HG02943 (cell line): ENCODE measurements around the gene DCBLD1.

Experiments
- ATAC-seq: cut with Tn5 transposase; IDR thresholded peaks from one replicate; pipeline ENCODE4 v1.9.1; 2021; ENCODE audit warnings: mild to moderate bottlenecking, low read depth, moderate library complexity; ENCODE audit not compliant: unreplicated experiment

DCBLD1 gene

GRCh38 chr6:117550618-117551242 lies 68.3 kb downstream of the DCBLD1 start:
- no peak for ATAC-seq

- no peak for ATAC-seq
Measured at GRCh38 chr6:117552618-117553017, 70.1 kb downstream of the DCBLD1 start.

DNA sequence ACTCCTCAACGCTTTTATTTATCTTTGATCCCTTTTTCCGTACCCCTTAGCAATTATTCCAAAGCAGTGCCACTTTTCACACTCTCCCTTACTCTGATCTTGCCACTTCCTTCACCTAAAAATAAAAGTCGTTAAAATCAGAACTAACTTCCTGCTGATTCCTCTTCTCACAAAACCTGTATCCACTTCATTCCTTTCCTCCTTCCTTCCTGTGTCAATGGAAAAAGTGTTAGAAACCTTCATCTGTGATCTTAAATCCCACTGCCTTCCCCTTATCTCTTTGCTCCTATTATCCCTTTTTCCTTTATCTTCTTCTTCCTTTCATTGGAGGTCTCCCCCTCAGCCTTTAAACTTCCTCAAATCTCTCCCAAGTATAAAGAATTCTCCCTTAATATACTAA lies 70.7 kb downstream of the DCBLD1 start:
- ATAC-seq = no peak

DNA sequence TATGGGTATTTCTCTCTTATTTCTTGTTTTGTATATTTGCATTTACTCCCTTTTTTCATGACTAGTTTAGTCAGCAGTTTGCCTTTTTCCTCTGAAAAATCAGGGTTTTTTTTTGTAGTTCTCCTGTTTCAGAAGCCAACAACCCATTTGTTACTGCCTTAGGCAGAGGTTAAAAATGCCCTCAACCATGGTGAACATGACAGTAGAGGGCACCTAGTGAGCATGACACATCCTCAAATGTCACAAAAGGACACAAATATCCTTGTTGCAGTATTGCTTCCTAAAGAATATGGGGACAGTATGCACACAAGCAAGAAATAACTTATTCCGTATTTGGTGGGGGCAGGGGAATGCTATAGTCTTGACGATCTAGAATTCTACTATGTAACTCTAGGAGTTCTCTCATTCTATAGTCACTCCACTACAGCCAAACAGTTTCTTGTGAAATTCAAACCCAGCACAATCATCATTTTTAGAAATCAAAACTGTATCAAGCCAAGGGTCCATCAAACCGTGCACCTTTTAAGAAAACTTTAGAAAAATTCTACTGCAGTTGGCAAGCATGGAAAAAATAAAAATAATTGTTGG lies 72.9 kb downstream of the DCBLD1 start:
- no peak for ATAC-seq

GRCh38 chr6:117555882-117556498 lies 73.5 kb downstream of the DCBLD1 start:
- no peak for ATAC-seq

DNA sequence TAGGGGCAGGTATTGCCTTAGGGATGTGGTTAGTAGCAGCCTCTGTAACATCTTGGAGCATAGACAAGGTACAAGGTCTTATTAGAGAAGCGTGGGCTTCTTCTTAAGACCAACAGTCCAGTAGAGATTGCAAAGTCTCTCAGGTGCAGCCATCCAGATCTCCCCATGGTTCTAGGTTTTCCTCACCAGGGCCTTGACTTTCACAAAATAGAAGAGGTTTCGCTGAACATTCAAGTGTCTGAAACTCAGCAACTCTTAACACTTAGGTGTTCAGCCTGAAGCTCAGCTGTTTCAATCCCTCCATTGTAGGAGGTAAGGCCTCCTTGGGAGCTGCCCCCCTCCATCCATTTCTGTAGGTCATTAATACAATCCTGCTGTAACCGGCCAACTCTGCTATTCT lies 75.5 kb downstream of the DCBLD1 start:
- no peak for ATAC-seq

GRCh38 chr6:117558818-117559217 lies 76.3 kb downstream of the DCBLD1 start:
- ATAC-seq = no peak

DNA sequence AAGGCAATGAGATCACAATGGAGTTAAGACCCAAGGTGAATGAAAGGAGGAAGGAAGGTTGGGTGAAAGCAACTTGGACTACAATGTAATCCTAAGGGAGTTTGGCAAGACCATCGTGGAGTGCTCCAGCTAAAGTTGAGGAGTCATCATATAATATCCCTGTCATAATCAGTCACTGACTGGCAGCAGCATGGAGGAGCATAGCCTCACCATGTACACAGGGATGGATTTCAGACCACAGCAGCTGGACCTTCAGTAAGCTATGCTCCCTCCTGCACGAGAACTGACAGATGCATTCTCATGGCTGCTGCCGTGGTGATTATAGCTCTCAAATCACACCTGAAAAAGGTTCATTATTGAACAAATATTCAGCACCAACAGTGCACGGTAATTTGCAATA lies 76.8 kb downstream of the DCBLD1 start:
- ATAC-seq = no peak

- no peak for ATAC-seq
Measured at GRCh38 chr6:117561128-117561527, 78.7 kb downstream of the DCBLD1 start.

DNA sequence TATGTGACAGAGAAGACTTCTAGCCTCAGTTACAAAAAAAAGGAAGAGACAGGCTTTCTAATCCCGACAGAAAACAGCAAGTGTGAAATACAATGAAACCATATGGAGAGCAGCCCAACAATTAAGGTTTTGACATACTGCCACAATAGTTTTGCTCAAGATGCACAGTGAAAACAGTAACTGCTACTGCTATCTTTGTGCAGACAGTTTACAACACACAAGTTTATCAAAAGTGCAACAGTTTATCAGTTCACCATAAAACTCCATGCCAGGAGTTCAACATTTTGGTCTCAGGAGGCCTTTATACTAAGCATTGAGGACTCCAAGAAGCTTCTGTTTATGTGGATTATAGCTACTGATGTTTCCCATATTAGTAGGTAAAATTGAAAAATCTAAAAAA lies 82.2 kb downstream of the DCBLD1 start:
- no peak for ATAC-seq

DNA sequence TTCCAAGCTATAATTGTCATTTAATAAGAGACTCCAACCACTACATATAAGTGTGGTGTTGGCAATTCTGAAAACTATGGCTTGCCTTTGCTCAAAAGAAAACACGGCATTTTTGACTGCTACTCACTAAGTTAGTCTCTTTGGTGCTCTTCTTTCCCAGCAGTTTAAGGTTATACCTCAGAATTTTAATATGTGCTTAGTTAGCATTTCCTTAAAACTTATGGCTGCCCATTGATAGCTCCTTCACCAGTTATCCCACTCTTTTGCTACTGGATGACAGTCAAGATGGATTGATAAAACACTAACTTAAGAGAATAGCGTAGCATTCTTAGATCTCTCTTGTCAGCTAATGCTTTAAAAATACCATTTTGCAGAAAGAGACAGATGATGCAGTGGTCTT lies 85.8 kb downstream of the DCBLD1 start:
- ATAC-seq = no peak

GRCh38 chr6:117568831-117569410 lies 86.4 kb downstream of the DCBLD1 start:
- ATAC-seq = no peak

- ATAC-seq = no peak
Measured at GRCh38 chr6:117573006-117573680, 90.7 kb downstream of the DCBLD1 start.

DNA sequence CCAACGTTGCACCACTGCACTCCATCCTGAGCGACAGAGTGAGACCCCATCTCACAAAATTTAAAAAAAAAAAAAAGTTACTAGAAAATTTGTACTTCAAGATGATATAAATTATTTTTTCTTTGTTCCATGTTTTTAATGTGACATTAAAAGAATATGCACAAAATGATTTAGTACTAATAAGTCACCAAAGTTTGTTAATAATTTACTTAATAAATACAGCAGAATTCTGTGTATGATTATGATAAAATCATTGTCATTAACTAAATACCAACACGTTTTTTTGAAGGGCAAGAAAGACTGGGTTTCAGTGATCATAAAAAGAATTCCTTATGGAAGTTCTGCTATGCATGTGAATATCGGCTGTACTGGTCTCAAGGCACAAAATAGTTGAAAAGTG lies 91.7 kb downstream of the DCBLD1 start:
- ATAC-seq = no peak

DNA sequence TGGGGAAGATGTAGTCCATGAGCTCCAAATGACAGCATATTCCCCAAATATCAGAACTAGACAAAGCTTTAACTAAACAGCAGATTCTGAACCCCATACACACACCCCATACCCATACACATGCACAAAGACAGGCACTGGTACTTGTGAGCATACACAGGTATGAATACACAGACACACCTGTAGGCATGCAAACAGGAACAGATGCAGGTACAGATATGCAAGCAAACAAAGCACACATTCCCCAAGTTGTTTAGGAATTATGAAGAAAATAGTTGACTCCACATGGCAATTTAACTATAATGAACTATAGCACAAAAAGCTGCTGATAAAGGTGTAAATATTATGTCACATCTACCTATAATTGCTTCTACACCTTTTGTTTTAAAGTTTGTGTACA lies 103.2 kb downstream of the DCBLD1 start:
- no peak for ATAC-seq

DNA sequence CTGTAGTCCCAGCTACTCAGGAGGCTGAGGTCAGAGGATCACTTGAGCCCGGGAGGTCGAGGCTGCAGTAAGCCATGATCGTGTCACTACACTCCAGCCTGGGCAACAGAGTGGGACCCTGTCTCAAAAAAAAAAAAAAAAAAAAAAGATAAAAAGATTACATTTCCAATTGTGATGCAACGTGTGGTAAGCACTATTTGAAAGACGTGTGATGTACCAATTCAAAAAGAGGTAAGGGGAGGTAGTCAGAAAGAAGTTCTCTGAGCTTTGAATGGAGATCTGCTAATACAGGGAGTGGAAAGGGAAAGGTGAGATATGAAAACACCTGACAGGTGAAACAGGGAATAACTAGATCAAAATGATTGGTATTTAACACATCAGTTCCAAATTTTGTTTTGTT lies 108.0 kb downstream of the DCBLD1 start:
- ATAC-seq = no peak

DNA sequence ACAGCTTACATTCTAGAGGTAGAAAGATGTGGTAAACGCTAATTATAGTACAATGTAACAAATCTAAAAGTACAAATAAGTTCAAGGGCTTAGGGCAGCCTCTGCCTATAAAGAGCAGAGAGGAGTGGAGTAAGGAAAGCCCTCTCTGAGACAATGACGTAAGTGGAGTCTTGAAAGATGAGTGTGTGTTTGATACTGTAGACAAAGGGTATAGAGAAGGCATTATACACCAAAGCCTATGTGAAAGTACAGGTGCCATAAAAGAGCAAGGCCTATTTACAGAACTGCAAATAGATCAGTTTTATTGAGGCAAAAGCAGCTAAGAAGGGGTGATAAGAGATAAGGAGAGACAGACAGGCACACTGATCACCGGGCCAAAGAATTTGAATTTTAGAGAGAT lies 108.9 kb downstream of the DCBLD1 start:
- ATAC-seq = no peak

GRCh38 chr6:117592983-117593759 lies 110.7 kb downstream of the DCBLD1 start:
- no peak for ATAC-seq

GRCh38 chr6:117595099-117595923 lies 112.8 kb downstream of the DCBLD1 start:
- ATAC-seq = no peak

- no peak for ATAC-seq
Measured at GRCh38 chr6:117597755-117598154, 115.3 kb downstream of the DCBLD1 start.
